Liver (tissue), 9 donors: ENCODE data around the gene ODAD2. TPM values are rescaled to one million over a fixed set of nuclear protein-coding genes. Genes with fewer than 3 reads are reported as not detected.

Source experiments
- DNase-seq: peaks from one replicate; pipeline ENCODE4 v3.0.0-alpha.2; 2017; ENCODE audit warnings: low spot score
- H3K27ac ChIP-seq, 2 donors: one replicate each; pipeline ENCODE4 v1.7.0; 2013; ENCODE audit warnings: inconsistent platforms in 2 of 2, low read length in 2 of 2, control low read depth in 1 of 2, low read depth in 1 of 2, mild to moderate bottlenecking in 1 of 2
- H3K27me3 ChIP-seq, 4 donors: one replicate each; pipeline versions ENCODE4 v1.6.1 to v1.7.0; 2013; ENCODE audit warnings: low read length in 3 of 4, inconsistent platforms in 1 of 4, mild to moderate bottlenecking in 1 of 4, moderate library complexity in 1 of 4; ENCODE audit not compliant: control insufficient read depth in 4 of 4, insufficient read depth in 4 of 4
- H3K36me3 ChIP-seq, 4 donors: one replicate each; pipeline versions ENCODE4 v1.6.1 to v1.7.0; 2013; ENCODE audit warnings: low read length in 3 of 4, mild to moderate bottlenecking in 3 of 4, low read depth in 1 of 4, moderate library complexity in 1 of 4; ENCODE audit not compliant: control insufficient read depth in 4 of 4, insufficient read depth in 3 of 4
- H3K4me1 ChIP-seq, 4 donors: one replicate each; pipeline versions ENCODE4 v1.6.1 to v1.7.0; 2013; ENCODE audit warnings: low read length in 3 of 4, mild to moderate bottlenecking in 3 of 4, moderate library complexity in 1 of 4; ENCODE audit not compliant: control insufficient read depth in 4 of 4, insufficient read depth in 4 of 4
- H3K4me3 ChIP-seq, 3 donors: one replicate each; pipeline versions ENCODE4 v1.6.1 to v1.7.0; 2013; ENCODE audit warnings: low read length in 3 of 3, control low read depth in 1 of 3, low read depth in 1 of 3, mild to moderate bottlenecking in 1 of 3
- H3K9ac ChIP-seq, 2 donors: one replicate each; pipeline ENCODE4 v1.7.0; 2013; ENCODE audit warnings: low read length in 2 of 2, mild to moderate bottlenecking in 2 of 2, moderate library complexity in 2 of 2, control low read depth in 1 of 2, low read depth in 1 of 2
- H3K9me3 ChIP-seq, 4 donors: one replicate each; pipeline versions ENCODE4 v1.6.1 to v1.7.0; 2013; ENCODE audit warnings: low read length in 3 of 4; ENCODE audit not compliant: control insufficient read depth in 4 of 4
- ATF3 ChIP-seq: IDR thresholded peaks from 2 replicates; pipeline ENCODE4 v1.6.1; 2016; ENCODE audit warnings: antibody characterized with exemption
- CTCF ChIP-seq: fragments of 150-350 bp; IDR thresholded peaks from 2 replicates; pipeline ENCODE4 v1.5.1; 2017; ENCODE audit warnings: improper control_type of control experiment, low read depth, low read length; ENCODE audit not compliant: missing input control
- EGR1 ChIP-seq, 2 donors: IDR thresholded peaks; 2 replicates each; pipeline ENCODE4 v1.6.1; 2016 to 2018; ENCODE audit warnings: antibody characterized with exemption in 2 of 2, low read depth in 2 of 2
- FOXA1 ChIP-seq: IDR thresholded peaks from 2 replicates; pipeline ENCODE4 v1.6.1; 2016; ENCODE audit warnings: antibody characterized with exemption
- FOXA2 ChIP-seq: IDR thresholded peaks from 2 replicates; pipeline ENCODE4 v1.6.1; 2016; ENCODE audit warnings: antibody characterized with exemption
- GABPA ChIP-seq, 2 donors: IDR thresholded peaks in 1 of 2; conservative IDR thresholded peaks in 1 of 2; 2 replicates each; pipeline ENCODE4 v1.6.1; 2016; ENCODE audit warnings: antibody characterized with exemption in 2 of 2, mild to moderate bottlenecking in 1 of 2, moderate library complexity in 1 of 2
- HNF4A ChIP-seq, 2 donors: conservative IDR thresholded peaks; 2 replicates each; pipeline ENCODE4 v1.6.1; 2016; ENCODE audit warnings: antibody characterized with exemption in 2 of 2, mild to moderate bottlenecking in 2 of 2
- HNF4G ChIP-seq: IDR thresholded peaks from 2 replicates; pipeline ENCODE4 v1.6.1; 2016; ENCODE audit warnings: antibody characterized with exemption
- JUND ChIP-seq, 2 donors: IDR thresholded peaks; 2 replicates each; pipeline ENCODE4 v1.6.1; 2016; ENCODE audit warnings: antibody characterized with exemption in 2 of 2
- MAX ChIP-seq: IDR thresholded peaks from 2 replicates; pipeline ENCODE4 v1.6.1; 2016; ENCODE audit warnings: antibody characterized with exemption
- NR2F2 ChIP-seq: IDR thresholded peaks from 2 replicates; pipeline ENCODE4 v1.6.1; 2016; ENCODE audit warnings: antibody characterized with exemption
- RAD21 ChIP-seq, 2 donors: IDR thresholded peaks; 2 replicates each; pipeline ENCODE4 v1.6.1; 2016; ENCODE audit warnings: antibody characterized with exemption in 2 of 2, mild to moderate bottlenecking in 2 of 2
- REST ChIP-seq: IDR thresholded peaks from 2 replicates; pipeline ENCODE4 v1.6.1; 2016; ENCODE audit warnings: antibody characterized with exemption, mild to moderate bottlenecking
- RXRA ChIP-seq, 2 donors: IDR thresholded peaks; 2 replicates each; pipeline ENCODE4 v1.6.1; 2017 to 2018; ENCODE audit warnings: antibody characterized with exemption in 2 of 2, mild to moderate bottlenecking in 1 of 2
- SP1 ChIP-seq: IDR thresholded peaks from 2 replicates; pipeline ENCODE4 v1.6.1; 2018; ENCODE audit warnings: antibody characterized with exemption, mild to moderate bottlenecking
- TAF1 ChIP-seq: conservative IDR thresholded peaks from 2 replicates; pipeline ENCODE4 v1.6.1; 2016; ENCODE audit warnings: antibody characterized with exemption, mild to moderate bottlenecking
- YY1 ChIP-seq: IDR thresholded peaks from 2 replicates; pipeline ENCODE4 v1.6.1; 2016; ENCODE audit warnings: antibody characterized with exemption, mild to moderate bottlenecking
- ZBTB33 ChIP-seq: IDR thresholded peaks from 2 replicates; pipeline ENCODE4 v1.6.1; 2016; ENCODE audit warnings: antibody characterized with exemption
- WGBS: extraction: QIAGEN DNeasy Blood & Tissue Kit; methylation state at CpG from one replicate; pipeline ENCODE4 v1.1.7; 2013; 5-methylcytosine and 5-hydroxymethylcytosine counted together
- polyA plus RNA-seq, 2 donors: library from polyadenylated mRNA; stranded (reverse) in 1 of 2; unstranded in 1 of 2; fragments of 200-250 nt in 1 of 2; fragments of >200 nt in 1 of 2; fragmentation: Nextera tagmentation in 1 of 2; extraction: Ambion mirVana in 1 of 2; gene quantifications; one replicate each; pipeline versions ENCODE4 v1.2.1 to v1.2.3, GENCODE V29; 2013 to 2015
- total RNA-seq, 2 donors: library from RNA; depleted of rRNA; stranded (reverse); fragments of >200 nt; gene quantifications; one replicate each; pipeline ENCODE4 v1.2.3, GENCODE V29; 2014
- donor health status: healthy.
- donor health status: healthy.
- donor health status: healthy.
- donor health status: healthy.
- donor health status: healthy.

ODAD2 gene
- total and polyA plus RNA-seq, 4 donors = 0.14 to 0.84 (median 0.38) TPM

- no peaks in the 10 kb centered on the region for H3K36me3 ChIP-seq
- H3K27ac ChIP-seq = no peak overlapping the region
- H3K4me3 ChIP-seq = no peak overlapping the region
- no peak for DNase-seq
- TF ChIP-seq MAX = no peak
- no peak for TF ChIP-seq EGR1 (IDR thresholded peaks at IDR 0.05; ENCODE audit: low read depth in 2 of 2)
- no peak for TF ChIP-seq FOXA2
- no peak for TF ChIP-seq RAD21 (IDR thresholded peaks at IDR 0.05)
- TF ChIP-seq GABPA (IDR thresholded peaks at IDR 0.05 in 1 of 2, conservative IDR thresholded peaks at IDR 0.05 in 1 of 2) = no peak
- no peak for TF ChIP-seq FOXA1
- no peaks in the 10 kb centered on the region for H3K27me3 ChIP-seq
- WGBS = 83% methylated on average over 2 of the region's 2 CpGs
- no peaks in the 10 kb centered on the region for H3K9me3 ChIP-seq
- H3K9ac ChIP-seq = no peak overlapping the region
- no peaks in the 10 kb centered on the region for H3K4me1 ChIP-seq
These were observed 48.7 kb downstream of the ODAD2 start for GRCh38 chr10:27950242-27950564.

- TF ChIP-seq GABPA (IDR thresholded peaks at IDR 0.05 in 1 of 2, conservative IDR thresholded peaks at IDR 0.05 in 1 of 2) (no peak), REST (no peak), ZBTB33 (no peak), RAD21 (IDR thresholded peaks at IDR 0.05) (no peak), EGR1 (IDR thresholded peaks at IDR 0.05; ENCODE audit: low read depth in 2 of 2) (no peak), YY1 (no peak), FOXA2 (no peak), TAF1 (no peak), NR2F2 (no peak), FOXA1 (no peak), JUND (IDR thresholded peaks at IDR 0.05) (no peak), MAX (no peak), RXRA (IDR thresholded peaks at IDR 0.05) (no peak), HNF4A (conservative IDR thresholded peaks at IDR 0.05) (no peak), ATF3 (no peak), HNF4G (no peak), SP1 (no peak), CTCF (no peak)
- no peak overlapping the region for H3K9ac ChIP-seq
- no peak overlapping the region for H3K4me3 ChIP-seq
- no peaks in the 10 kb centered on the region for H3K4me1 ChIP-seq
- peaks cover 0 to 1% (median 0%) of the 10 kb centered on the region in 4 donors for H3K27me3 ChIP-seq
- no peaks in the 10 kb centered on the region for H3K36me3 ChIP-seq
- H3K27ac ChIP-seq = no peak overlapping the region
- DNase-seq = no peak
- 74% methylated on average over 9 of the region's 9 CpGs for WGBS
- no peaks in the 10 kb centered on the region for H3K9me3 ChIP-seq
These were observed 49.2 kb downstream of the ODAD2 start for GRCh38 chr10:27949528-27950241.
